ENCODE data around the gene NADK2. TPM values are rescaled to one million over a fixed set of nuclear protein-coding genes. Genes with fewer than 3 reads are reported as not detected.
A peak's percentile ranks its signal among the peaks of the same experiment; 100 is the strongest.

NADK2 gene
- total and polyA plus RNA-seq, 9 of the 15 experiments (the other 6 are each of a cell fraction or from before 2014, with no cell fraction given) = 10.6 to 41.0 (median 24.0) TPM

DNA sequence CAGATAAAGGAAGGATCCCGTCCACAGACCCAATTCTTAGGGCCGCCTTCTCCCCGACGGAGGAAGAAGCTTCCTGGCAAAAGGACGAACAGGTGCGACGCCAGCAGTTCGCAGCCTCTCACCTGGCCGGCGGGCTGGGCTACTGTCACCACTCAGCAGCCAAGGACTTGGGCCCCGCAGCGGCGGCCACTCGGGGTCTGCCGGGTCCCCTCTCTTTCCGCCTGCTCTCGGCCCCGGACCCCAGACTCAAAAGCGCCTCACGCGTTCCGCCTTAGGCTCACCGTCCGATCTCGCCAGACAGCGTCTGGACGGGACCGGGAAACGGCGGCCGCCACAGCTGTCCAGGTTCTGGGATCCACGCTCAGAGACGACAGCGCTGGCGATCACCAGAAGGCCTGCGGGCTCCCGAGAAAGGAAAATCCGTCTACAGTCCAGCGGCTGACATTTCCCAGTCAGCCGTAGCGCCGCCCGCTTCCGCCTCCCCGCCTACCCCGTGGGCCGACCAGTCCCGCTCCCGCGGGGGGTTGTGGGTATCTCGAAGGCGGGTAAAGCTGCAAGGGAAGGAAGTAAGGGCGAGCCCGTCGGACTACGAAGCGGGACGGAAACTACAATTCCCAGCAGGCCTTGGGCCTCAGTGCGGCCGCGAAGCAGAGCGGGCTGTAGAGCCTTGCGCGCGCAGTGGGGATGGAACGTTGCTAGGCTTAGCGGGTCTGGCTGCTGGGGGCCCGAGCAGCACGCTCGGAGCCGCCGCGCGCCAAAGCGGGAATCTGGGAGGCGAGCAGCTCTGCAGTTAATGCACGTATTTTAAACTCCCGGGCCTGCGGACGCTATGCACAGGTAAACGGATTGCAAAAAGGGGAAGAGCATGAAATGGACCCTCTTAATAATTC, 90.0 kb downstream of the NADK2 start, which contains the start of the genes LMBRD2 and SKP2 (continued):
- TF ChIP-seq, protein P1, sequence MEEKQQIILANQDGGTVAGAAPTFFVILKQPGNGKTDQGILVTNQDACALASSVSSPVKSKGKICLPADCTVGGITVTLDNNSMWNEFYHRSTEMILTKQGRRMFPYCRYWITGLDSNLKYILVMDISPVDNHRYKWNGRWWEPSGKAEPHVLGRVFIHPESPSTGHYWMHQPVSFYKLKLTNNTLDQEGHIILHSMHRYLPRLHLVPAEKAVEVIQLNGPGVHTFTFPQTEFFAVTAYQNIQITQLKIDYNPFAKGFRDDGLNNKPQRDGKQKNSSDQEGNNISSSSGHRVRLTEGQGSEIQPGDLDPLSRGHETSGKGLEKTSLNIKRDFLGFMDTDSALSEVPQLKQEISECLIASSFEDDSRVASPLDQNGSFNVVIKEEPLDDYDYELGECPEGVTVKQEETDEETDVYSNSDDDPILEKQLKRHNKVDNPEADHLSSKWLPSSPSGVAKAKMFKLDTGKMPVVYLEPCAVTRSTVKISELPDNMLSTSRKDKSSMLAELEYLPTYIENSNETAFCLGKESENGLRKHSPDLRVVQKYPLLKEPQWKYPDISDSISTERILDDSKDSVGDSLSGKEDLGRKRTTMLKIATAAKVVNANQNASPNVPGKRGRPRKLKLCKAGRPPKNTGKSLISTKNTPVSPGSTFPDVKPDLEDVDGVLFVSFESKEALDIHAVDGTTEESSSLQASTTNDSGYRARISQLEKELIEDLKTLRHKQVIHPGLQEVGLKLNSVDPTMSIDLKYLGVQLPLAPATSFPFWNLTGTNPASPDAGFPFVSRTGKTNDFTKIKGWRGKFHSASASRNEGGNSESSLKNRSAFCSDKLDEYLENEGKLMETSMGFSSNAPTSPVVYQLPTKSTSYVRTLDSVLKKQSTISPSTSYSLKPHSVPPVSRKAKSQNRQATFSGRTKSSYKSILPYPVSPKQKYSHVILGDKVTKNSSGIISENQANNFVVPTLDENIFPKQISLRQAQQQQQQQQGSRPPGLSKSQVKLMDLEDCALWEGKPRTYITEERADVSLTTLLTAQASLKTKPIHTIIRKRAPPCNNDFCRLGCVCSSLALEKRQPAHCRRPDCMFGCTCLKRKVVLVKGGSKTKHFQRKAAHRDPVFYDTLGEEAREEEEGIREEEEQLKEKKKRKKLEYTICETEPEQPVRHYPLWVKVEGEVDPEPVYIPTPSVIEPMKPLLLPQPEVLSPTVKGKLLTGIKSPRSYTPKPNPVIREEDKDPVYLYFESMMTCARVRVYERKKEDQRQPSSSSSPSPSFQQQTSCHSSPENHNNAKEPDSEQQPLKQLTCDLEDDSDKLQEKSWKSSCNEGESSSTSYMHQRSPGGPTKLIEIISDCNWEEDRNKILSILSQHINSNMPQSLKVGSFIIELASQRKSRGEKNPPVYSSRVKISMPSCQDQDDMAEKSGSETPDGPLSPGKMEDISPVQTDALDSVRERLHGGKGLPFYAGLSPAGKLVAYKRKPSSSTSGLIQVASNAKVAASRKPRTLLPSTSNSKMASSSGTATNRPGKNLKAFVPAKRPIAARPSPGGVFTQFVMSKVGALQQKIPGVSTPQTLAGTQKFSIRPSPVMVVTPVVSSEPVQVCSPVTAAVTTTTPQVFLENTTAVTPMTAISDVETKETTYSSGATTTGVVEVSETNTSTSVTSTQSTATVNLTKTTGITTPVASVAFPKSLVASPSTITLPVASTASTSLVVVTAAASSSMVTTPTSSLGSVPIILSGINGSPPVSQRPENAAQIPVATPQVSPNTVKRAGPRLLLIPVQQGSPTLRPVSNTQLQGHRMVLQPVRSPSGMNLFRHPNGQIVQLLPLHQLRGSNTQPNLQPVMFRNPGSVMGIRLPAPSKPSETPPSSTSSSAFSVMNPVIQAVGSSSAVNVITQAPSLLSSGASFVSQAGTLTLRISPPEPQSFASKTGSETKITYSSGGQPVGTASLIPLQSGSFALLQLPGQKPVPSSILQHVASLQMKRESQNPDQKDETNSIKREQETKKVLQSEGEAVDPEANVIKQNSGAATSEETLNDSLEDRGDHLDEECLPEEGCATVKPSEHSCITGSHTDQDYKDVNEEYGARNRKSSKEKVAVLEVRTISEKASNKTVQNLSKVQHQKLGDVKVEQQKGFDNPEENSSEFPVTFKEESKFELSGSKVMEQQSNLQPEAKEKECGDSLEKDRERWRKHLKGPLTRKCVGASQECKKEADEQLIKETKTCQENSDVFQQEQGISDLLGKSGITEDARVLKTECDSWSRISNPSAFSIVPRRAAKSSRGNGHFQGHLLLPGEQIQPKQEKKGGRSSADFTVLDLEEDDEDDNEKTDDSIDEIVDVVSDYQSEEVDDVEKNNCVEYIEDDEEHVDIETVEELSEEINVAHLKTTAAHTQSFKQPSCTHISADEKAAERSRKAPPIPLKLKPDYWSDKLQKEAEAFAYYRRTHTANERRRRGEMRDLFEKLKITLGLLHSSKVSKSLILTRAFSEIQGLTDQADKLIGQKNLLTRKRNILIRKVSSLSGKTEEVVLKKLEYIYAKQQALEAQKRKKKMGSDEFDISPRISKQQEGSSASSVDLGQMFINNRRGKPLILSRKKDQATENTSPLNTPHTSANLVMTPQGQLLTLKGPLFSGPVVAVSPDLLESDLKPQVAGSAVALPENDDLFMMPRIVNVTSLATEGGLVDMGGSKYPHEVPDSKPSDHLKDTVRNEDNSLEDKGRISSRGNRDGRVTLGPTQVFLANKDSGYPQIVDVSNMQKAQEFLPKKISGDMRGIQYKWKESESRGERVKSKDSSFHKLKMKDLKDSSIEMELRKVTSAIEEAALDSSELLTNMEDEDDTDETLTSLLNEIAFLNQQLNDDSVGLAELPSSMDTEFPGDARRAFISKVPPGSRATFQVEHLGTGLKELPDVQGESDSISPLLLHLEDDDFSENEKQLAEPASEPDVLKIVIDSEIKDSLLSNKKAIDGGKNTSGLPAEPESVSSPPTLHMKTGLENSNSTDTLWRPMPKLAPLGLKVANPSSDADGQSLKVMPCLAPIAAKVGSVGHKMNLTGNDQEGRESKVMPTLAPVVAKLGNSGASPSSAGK (IDR thresholded peaks at IDR 0.05) = peak; percentile 22; the same call in 1 of the 2 replicates
- TF ChIP-seq, protein P2, sequence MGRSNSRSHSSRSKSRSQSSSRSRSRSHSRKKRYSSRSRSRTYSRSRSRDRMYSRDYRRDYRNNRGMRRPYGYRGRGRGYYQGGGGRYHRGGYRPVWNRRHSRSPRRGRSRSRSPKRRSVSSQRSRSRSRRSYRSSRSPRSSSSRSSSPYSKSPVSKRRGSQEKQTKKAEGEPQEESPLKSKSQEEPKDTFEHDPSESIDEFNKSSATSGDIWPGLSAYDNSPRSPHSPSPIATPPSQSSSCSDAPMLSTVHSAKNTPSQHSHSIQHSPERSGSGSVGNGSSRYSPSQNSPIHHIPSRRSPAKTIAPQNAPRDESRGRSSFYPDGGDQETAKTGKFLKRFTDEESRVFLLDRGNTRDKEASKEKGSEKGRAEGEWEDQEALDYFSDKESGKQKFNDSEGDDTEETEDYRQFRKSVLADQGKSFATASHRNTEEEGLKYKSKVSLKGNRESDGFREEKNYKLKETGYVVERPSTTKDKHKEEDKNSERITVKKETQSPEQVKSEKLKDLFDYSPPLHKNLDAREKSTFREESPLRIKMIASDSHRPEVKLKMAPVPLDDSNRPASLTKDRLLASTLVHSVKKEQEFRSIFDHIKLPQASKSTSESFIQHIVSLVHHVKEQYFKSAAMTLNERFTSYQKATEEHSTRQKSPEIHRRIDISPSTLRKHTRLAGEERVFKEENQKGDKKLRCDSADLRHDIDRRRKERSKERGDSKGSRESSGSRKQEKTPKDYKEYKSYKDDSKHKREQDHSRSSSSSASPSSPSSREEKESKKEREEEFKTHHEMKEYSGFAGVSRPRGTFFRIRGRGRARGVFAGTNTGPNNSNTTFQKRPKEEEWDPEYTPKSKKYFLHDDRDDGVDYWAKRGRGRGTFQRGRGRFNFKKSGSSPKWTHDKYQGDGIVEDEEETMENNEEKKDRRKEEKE (IDR thresholded peaks at IDR 0.05; ENCODE audit: borderline replicate concordance in 1 of 2, control insufficient read depth in 1 of 2, low read depth in 2 of 2, low read length in 1 of 2) = peak in 1 of 2 experiments; percentile 70; a peak in 1 of 4 replicates
- TF ChIP-seq BDP1 (IDR thresholded peaks at IDR 0.05; ENCODE audit: insufficient read depth, insufficient read length) (no peak), KLF10 (CRISPR knock-in tag; IDR thresholded peaks at IDR 0.05) (no peak), ZNF175 (CRISPR knock-in tag; IDR thresholded peaks at IDR 0.05; ENCODE audit: low read depth) (no peak), CEBPB (tag; IDR thresholded peaks at IDR 0.05) (no peak), MTF1 (CRISPR knock-in tag; IDR thresholded peaks at IDR 0.05; ENCODE audit: borderline replicate concordance) (no peak), KAT7 (CRISPR knock-in tag; IDR thresholded peaks at IDR 0.05; ENCODE audit: borderline replicate concordance) (peak; percentile 86; the same call in 1 of the 2 replicates)
- TF ChIP-seq, protein P3, sequence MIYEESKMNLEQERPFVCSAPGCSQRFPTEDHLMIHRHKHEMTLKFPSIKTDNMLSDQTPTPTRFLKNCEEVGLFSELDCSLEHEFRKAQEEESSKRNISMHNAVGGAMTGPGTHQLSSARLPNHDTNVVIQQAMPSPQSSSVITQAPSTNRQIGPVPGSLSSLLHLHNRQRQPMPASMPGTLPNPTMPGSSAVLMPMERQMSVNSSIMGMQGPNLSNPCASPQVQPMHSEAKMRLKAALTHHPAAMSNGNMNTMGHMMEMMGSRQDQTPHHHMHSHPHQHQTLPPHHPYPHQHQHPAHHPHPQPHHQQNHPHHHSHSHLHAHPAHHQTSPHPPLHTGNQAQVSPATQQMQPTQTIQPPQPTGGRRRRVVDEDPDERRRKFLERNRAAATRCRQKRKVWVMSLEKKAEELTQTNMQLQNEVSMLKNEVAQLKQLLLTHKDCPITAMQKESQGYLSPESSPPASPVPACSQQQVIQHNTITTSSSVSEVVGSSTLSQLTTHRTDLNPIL (CRISPR knock-in tag; IDR thresholded peaks at IDR 0.05) = no peak

Data from K562 (cell line).